ENCODE data around the gene ODF2L.

- no peak for TF ChIP-seq CTCF (IDR thresholded peaks at IDR 0.05)
- no peak for TF ChIP-seq POLR2A (IDR thresholded peaks at IDR 0.05)
Measured at GRCh38 chr1:86370601-86371022, 25.5 kb downstream of the ODF2L start.

Measured in thyroid gland (tissue), 4 donors.